ENCODE measurements around the gene ZFYVE19. TPM values are rescaled to one million over a fixed set of nuclear protein-coding genes. Genes with fewer than 3 reads are reported as not detected.

Gene ZFYVE19
- total and polyA plus RNA-seq, 2 of the 13 experiments (the other 11 are each of a cell fraction or from before 2014, with no cell fraction given) = 23.3 to 44.0 TPM

DNA sequence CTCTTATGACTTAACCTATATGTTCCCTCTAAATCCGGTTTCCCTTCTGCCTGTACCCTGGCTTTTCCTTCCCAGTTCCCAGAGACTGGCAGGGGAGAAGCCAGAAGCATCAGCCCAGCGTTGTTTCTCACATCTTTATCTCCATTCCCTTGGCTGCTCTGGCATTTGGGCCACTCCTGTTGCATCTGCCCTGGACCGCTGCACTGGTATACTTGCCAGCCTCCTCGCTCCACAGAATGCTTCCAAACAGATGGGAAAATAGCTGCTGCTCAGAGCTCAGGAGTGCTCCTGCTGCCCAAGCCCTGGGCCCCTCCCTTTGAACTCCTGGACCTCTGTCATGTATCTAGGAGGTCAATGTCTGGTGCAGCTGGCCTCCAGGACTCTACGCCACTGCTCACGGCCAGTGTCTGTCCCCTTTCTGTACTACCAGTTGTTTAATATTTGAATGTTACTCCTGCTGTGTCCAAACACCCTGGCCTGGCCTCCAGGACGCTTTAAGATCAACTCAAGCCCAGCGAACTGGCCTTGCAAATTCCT is 43.8 kb downstream of the ZFYVE19 start (continued):
- TF ChIP-seq NONO (IDR thresholded peaks at IDR 0.05) = no peak
- no peak for TF ChIP-seq NONO (CRISPR knock-in tag; conservative IDR thresholded peaks at IDR 0.05)
- no peak for TF ChIP-seq SP140L (CRISPR knock-in tag; IDR thresholded peaks at IDR 0.05; ENCODE audit: borderline replicate concordance)
- no peak for TF ChIP-seq TSC22D2 (CRISPR knock-in tag; IDR thresholded peaks at IDR 0.05; ENCODE audit: borderline replicate concordance)
- TF ChIP-seq ZNF292 (CRISPR knock-in tag; IDR thresholded peaks at IDR 0.05; ENCODE audit: borderline replicate concordance, low read depth) = peak; percentile 66; the same call in 1 of the 2 replicates
- TF ChIP-seq, protein P1, sequence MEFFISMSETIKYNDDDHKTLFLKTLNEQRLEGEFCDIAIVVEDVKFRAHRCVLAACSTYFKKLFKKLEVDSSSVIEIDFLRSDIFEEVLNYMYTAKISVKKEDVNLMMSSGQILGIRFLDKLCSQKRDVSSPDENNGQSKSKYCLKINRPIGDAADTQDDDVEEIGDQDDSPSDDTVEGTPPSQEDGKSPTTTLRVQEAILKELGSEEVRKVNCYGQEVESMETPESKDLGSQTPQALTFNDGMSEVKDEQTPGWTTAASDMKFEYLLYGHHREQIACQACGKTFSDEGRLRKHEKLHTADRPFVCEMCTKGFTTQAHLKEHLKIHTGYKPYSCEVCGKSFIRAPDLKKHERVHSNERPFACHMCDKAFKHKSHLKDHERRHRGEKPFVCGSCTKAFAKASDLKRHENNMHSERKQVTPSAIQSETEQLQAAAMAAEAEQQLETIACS (CRISPR knock-in tag; IDR thresholded peaks at IDR 0.05) = no peak
- TF ChIP-seq, protein P2, sequence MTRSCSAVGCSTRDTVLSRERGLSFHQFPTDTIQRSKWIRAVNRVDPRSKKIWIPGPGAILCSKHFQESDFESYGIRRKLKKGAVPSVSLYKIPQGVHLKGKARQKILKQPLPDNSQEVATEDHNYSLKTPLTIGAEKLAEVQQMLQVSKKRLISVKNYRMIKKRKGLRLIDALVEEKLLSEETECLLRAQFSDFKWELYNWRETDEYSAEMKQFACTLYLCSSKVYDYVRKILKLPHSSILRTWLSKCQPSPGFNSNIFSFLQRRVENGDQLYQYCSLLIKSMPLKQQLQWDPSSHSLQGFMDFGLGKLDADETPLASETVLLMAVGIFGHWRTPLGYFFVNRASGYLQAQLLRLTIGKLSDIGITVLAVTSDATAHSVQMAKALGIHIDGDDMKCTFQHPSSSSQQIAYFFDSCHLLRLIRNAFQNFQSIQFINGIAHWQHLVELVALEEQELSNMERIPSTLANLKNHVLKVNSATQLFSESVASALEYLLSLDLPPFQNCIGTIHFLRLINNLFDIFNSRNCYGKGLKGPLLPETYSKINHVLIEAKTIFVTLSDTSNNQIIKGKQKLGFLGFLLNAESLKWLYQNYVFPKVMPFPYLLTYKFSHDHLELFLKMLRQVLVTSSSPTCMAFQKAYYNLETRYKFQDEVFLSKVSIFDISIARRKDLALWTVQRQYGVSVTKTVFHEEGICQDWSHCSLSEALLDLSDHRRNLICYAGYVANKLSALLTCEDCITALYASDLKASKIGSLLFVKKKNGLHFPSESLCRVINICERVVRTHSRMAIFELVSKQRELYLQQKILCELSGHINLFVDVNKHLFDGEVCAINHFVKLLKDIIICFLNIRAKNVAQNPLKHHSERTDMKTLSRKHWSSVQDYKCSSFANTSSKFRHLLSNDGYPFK (CRISPR knock-in tag; IDR thresholded peaks at IDR 0.05; ENCODE audit: borderline replicate concordance) = peak; percentile 20; the same call in 1 of the 2 replicates
- no peak for TF ChIP-seq MXI1 (IDR thresholded peaks at IDR 0.05; ENCODE audit: borderline replicate concordance, low read depth, low read length)
- TF ChIP-seq, protein P3, sequence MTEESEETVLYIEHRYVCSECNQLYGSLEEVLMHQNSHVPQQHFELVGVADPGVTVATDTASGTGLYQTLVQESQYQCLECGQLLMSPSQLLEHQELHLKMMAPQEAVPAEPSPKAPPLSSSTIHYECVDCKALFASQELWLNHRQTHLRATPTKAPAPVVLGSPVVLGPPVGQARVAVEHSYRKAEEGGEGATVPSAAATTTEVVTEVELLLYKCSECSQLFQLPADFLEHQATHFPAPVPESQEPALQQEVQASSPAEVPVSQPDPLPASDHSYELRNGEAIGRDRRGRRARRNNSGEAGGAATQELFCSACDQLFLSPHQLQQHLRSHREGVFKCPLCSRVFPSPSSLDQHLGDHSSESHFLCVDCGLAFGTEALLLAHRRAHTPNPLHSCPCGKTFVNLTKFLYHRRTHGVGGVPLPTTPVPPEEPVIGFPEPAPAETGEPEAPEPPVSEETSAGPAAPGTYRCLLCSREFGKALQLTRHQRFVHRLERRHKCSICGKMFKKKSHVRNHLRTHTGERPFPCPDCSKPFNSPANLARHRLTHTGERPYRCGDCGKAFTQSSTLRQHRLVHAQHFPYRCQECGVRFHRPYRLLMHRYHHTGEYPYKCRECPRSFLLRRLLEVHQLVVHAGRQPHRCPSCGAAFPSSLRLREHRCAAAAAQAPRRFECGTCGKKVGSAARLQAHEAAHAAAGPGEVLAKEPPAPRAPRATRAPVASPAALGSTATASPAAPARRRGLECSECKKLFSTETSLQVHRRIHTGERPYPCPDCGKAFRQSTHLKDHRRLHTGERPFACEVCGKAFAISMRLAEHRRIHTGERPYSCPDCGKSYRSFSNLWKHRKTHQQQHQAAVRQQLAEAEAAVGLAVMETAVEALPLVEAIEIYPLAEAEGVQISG (CRISPR knock-in tag; IDR thresholded peaks at IDR 0.05) = 0 out of 2 replicates have a peak, but pooled peaks have one; percentile 34
- no peak for TF ChIP-seq SNRNP70 (IDR thresholded peaks at IDR 0.05; ENCODE audit: low read depth, low read length)
- no peak for TF ChIP-seq TOPORS (CRISPR knock-in tag; IDR thresholded peaks at IDR 0.05)
- peak; percentile 96 for TF ChIP-seq ZNF263 (CRISPR knock-in tag; IDR thresholded peaks at IDR 0.05)
- TF ChIP-seq, protein P4, sequence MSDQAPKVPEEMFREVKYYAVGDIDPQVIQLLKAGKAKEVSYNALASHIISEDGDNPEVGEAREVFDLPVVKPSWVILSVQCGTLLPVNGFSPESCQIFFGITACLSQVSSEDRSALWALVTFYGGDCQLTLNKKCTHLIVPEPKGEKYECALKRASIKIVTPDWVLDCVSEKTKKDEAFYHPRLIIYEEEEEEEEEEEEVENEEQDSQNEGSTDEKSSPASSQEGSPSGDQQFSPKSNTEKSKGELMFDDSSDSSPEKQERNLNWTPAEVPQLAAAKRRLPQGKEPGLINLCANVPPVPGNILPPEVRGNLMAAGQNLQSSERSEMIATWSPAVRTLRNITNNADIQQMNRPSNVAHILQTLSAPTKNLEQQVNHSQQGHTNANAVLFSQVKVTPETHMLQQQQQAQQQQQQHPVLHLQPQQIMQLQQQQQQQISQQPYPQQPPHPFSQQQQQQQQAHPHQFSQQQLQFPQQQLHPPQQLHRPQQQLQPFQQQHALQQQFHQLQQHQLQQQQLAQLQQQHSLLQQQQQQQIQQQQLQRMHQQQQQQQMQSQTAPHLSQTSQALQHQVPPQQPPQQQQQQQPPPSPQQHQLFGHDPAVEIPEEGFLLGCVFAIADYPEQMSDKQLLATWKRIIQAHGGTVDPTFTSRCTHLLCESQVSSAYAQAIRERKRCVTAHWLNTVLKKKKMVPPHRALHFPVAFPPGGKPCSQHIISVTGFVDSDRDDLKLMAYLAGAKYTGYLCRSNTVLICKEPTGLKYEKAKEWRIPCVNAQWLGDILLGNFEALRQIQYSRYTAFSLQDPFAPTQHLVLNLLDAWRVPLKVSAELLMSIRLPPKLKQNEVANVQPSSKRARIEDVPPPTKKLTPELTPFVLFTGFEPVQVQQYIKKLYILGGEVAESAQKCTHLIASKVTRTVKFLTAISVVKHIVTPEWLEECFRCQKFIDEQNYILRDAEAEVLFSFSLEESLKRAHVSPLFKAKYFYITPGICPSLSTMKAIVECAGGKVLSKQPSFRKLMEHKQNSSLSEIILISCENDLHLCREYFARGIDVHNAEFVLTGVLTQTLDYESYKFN (CRISPR knock-in tag; conservative IDR thresholded peaks at IDR 0.05) = peak; percentile 50
- TF ChIP-seq FOXO1 (CRISPR knock-in tag; IDR thresholded peaks at IDR 0.05) = no peak
- TF ChIP-seq TBX2 (CRISPR knock-in tag; IDR thresholded peaks at IDR 0.05; ENCODE audit: borderline replicate concordance) = peak; percentile 18; the same call in 1 of the 2 replicates
- 0 out of 2 replicates have a peak, but pooled peaks have one; percentile 32 for TF ChIP-seq ZNF788 (CRISPR knock-in tag; IDR thresholded peaks at IDR 0.05; ENCODE audit: borderline replicate concordance)
- no peak for TF ChIP-seq LCORL (IDR thresholded peaks at IDR 0.05)
- TF ChIP-seq LCORL (CRISPR knock-in tag; IDR thresholded peaks at IDR 0.05) = no peak
- TF ChIP-seq, protein P5, sequence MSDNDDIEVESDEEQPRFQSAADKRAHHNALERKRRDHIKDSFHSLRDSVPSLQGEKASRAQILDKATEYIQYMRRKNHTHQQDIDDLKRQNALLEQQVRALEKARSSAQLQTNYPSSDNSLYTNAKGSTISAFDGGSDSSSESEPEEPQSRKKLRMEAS (IDR thresholded peaks at IDR 0.05) = no peak
- no peak for TF ChIP-seq TMF1 (CRISPR knock-in tag; IDR thresholded peaks at IDR 0.05; ENCODE audit: low read depth)

Data from HepG2 (cell line).